ENCODE data around the gene VN1R5.
"Not testable (repeated sequence)": the region's sequence is repeated elsewhere in the genome, so short reads cannot be mapped to it uniquely, and the experiment has no call there.

The VN1R5 gene

DNA sequence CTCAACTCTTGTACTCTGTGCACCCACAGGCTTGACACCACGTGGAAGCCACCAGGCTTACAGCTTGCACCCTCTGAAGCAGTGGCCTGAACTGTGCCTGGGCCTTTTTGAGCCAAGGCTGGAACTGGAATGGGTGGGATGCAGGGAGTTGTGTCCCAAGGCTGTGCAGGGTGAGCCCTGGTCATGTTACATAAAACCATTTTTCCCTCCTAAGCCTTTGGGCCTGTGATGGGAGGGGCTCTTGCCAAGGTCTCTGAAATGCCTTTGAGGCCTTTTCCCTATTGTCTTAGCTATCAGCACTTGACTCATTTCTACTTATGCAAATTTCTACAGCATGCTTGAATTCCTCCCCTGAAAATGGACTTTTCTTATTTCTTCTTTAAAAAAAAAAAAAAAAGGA, 14.1 kb downstream of the VN1R5 start:
- DNase-seq (ENCODE audit: extremely low read depth in 1 of 2, low read depth in 1 of 2) = no peak

GRCh38 chr1:247273013-247273412, 17.1 kb downstream of the VN1R5 start:
- DNase-seq (ENCODE audit: extremely low read depth in 1 of 2, low read depth in 1 of 2) = no peak

DNA sequence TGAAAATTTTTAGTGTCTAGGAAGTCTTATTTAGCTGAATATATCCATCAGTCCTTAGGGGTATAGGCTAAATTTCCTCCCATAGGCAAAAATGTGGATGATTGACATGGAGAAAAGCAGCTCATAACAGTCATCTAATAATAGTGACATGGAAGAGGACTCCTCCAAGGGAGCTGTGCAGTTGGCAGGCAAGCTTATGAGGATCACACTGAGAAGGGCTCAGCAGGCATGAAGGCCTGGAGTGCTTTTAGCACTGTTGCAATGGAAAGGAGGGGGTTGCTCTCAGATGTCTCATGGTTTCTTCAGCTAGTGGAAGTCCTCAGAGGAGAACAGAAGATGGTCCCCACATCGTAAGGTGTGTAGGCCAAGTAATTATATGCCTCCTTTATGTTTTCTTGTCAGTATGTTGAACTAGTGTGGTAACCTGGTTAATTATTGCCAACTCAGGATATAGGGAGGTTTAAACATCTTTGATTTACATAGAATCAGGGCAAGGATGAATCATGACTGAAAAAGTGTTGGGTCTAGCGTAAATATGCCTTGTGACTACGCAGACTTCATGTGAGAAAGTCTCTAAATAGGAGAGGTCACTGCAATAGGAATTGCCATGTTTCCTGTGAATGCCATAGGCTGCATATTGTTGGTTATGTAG, 18.9 kb downstream of the VN1R5 start:
- no peak for DNase-seq (ENCODE audit: extremely low read depth in 1 of 2, low read depth in 1 of 2)

DNA sequence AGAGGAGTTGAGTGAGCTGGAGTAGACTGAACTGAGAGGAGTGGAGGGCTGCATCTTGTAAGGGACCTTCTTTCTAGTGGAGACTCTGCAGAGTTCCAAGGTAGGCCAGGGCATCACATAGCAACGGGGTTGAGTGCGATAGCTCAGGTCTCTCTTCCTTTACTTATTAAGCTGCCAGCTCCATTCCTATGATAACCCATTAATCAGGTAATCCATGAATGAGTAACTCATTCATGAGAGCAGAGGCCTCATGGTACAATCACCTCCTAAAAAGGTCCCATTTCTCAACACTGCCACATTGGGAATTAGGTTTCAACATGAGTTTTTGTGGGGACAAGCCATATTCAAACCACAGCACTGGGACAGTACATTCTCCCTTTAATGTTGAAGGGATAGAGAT, 21.3 kb downstream of the VN1R5 start:
- DNase-seq (ENCODE audit: extremely low read depth in 1 of 2, low read depth in 1 of 2) = no peak

- no peak for DNase-seq (ENCODE audit: extremely low read depth in 1 of 2, low read depth in 1 of 2)
Observed at GRCh38 chr1:247281001-247281574, 25.2 kb downstream of the VN1R5 start.

DNA sequence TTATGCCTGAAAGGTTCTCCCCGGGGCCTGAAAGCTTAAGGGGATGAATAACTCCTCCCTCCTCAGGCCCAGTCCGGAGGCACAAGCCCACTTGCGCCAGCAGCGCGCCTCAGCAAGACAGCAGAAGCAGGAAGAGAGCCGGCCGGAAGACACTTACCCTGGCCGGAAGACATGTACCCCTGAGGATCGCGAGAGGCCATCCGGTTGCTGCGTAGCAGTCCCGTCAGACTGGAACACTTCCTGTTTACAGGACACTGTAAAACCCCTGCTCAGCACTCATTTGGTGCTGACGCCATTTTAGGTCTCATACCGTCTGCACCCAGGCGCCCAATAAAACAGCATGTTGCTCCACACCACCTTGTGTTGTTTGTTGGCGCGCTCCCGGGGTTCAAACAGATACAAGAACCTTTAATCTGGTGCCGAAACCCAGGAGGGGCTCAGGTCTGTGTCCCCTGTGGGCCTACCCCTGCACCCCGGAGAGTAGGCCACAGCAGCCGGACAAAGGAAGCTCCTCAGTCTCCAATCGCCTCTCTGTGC, 30.3 kb downstream of the VN1R5 start:
- DNase-seq (ENCODE audit: extremely low read depth in 1 of 2, low read depth in 1 of 2) = no peak

GRCh38 chr1:247287460-247287859, 31.6 kb downstream of the VN1R5 start:
- no peak for DNase-seq (ENCODE audit: extremely low read depth in 1 of 2, low read depth in 1 of 2)

GRCh38 chr1:247288341-247288740, 32.5 kb downstream of the VN1R5 start:
- DNase-seq (ENCODE audit: extremely low read depth in 1 of 2, low read depth in 1 of 2) = no peak

DNA sequence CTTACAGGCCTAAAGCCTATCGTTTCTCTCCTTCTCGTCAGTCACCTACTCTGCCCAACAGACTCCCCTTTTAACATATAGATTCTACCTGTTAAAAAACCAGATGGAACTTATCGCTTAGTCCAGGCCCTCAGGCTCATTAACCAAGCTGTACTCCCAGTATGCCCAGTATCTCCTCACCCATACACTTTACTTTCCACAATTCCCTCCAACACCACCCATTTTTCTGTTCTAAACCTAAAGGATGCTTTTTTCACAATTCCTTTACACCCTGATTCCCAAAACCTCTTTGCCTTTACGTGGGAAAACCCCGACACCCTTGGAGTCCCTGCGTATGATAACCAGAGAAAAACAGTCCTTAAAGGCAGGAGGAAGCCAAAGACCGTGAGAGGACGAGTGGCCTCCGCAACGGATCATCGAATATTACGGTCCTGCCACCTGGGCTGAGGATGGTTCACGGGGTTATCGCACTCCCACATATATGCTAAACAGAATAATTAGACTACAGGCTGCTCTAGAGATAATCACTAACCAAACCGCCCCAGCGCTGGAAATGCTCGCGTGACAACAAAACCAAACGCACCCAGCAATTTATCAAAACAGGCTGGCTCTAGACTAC, 33.5 kb downstream of the VN1R5 start:
- not testable (repeated sequence) for DNase-seq (ENCODE audit: extremely low read depth in 1 of 2, low read depth in 1 of 2)

- DNase-seq (ENCODE audit: extremely low read depth in 1 of 2, low read depth in 1 of 2) = no peak
Observed at GRCh38 chr1:247290576-247290975, 34.7 kb downstream of the VN1R5 start.

DNA sequence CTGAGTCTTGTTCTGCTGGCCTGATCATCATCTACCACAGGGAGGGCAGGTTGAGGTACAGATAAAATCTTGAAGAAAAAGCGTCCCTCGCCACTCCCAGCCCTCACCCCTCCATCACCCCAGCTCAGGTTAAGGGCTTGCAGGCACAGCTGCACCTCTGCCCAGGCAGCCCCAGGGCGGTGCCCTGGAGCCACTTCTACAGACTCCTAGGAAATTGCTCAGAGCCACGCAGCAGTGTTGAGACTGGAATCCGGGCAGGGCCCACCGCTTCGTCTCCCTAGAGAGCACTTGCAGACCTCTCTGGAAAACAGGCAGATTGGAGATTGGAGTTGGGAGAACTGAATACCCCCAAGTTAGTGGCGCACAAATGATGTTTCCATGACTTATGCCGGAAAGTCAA, 35.3 kb downstream of the VN1R5 start:
- no peak for DNase-seq (ENCODE audit: extremely low read depth in 1 of 2, low read depth in 1 of 2)

DNA sequence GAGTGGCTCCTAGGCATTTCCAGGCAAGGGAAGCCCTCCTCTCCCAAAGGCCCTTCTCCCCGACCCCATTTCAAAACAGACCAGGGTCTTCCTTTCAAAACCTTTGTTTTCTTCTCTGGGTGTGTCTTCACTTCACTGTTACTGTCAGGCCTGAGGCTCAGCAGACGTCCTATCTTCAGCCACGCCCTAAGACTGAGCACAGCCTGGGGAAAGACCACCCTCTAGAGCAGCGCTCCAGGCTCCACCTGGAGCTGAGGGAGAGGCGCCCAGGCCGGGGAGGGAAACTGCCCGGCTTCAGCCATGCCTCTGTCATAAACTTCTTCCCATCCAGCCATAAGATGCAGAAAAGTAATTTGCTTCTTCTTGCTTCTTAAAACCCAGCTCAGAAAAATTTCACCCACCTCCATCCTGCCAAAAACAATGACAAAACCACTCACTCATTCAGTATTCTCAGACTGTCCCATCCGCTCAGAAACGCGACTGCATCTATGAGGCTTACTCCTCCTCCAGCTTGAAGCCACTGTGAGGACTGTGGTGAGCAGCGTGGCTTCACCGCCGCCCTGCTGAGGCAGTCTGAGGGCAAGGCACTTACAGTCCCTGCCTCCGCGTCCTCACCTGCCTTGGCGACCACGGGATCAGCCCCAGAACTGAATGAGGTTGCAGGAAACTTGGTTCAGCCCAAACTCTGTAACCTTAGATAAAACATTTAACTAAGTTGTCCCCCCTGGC, 36.1 kb downstream of the VN1R5 start:
- DNase-seq (ENCODE audit: extremely low read depth in 1 of 2, low read depth in 1 of 2) = no peak

GRCh38 chr1:247293047-247293446, 37.2 kb downstream of the VN1R5 start:
- DNase-seq (ENCODE audit: extremely low read depth in 1 of 2, low read depth in 1 of 2) = no peak

DNA sequence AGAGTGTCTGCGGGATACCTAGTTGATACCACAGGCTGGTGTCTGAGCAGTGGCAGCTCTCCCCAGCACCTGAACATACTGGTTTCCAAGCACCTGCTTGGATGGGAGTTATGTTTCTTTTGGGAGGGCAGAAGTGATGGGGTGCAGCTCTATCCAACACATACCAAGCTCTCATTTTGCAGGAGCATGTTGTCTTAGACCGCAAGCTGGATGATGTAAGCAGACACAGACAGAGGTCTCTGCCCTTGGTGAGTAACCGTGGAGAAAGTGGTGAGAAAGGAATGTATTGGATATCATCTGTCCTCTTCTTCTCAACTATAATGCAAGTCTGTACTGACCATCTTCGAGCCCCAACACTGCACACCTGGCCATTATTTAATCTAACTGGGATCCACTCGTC, 38.4 kb downstream of the VN1R5 start:
- DNase-seq (ENCODE audit: extremely low read depth in 1 of 2, low read depth in 1 of 2) = no peak

- DNase-seq (ENCODE audit: extremely low read depth in 1 of 2, low read depth in 1 of 2) = no peak
Observed at GRCh38 chr1:247295274-247295684, 39.4 kb downstream of the VN1R5 start.

DNA sequence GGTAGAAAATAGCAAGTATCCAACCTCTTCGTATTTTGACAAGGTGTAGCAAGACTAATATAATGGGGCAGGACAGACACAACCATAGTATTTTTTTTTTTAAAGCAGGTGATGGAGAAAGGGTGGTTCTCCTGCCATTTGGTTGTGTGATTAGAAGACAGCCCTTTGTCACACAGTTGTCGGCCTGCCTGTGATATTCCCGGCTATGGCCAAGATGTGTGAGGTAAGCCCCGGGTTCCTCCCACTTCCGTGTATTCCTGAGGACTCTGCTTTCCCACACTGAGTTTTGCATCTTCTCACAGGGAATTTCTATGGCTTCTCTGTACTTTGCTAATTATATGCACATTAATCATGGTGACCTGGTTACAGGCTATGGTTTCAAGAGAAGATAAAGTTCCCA, 39.9 kb downstream of the VN1R5 start:
- DNase-seq (ENCODE audit: extremely low read depth in 1 of 2, low read depth in 1 of 2) = no peak

DNA sequence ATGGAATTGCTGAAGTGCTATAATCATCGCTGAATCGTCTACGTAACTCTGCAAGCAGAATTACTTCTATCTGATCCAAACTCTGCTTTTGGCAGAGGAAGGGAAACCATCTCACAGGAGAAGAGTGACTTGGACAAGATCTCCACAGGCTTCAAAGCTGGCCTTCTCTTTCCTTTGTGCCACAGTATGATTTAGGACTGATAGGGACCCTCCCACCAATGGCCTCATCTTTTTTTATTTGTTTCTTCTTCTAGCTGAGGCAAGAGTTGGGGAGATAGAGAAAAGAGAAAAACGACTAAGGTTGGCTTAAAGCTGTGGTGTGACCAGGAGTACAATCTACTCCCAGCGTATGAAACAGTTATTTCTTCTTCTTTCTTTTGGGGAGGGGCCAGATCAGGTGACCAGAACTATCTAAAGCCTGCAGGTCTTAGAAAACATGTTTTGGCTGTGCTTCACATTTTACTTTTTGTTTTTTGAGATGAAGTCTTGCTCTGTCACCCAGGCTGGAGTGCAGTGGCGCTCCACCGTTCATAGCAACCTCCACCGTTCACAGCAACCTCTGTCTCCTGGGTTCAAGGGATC, 40.8 kb downstream of the VN1R5 start:
- DNase-seq (ENCODE audit: extremely low read depth in 1 of 2, low read depth in 1 of 2) = no peak

GRCh38 chr1:247297263-247298123, 41.6 kb downstream of the VN1R5 start:
- DNase-seq (ENCODE audit: extremely low read depth in 1 of 2, low read depth in 1 of 2) = no peak

GRCh38 chr1:247298124-247298481, 42.2 kb downstream of the VN1R5 start:
- DNase-seq (ENCODE audit: extremely low read depth in 1 of 2, low read depth in 1 of 2) = no peak

- no peak for DNase-seq (ENCODE audit: extremely low read depth in 1 of 2, low read depth in 1 of 2)
Observed at GRCh38 chr1:247298701-247299100, 42.8 kb downstream of the VN1R5 start.

Measured in stimulated activated CD8-positive, alpha-beta memory T cell treated with anti-CD3 and anti-CD28 coated beads, Interleukin-7, amount 100 ng/mL, for 48 hours (primary cell).